Measurements from ENCODE around the gene PPP1R37. TPM values are rescaled to one million over a fixed set of nuclear protein-coding genes. Genes with fewer than 3 reads are reported as not detected.
"Not testable (repeated sequence)": the region's sequence is repeated elsewhere in the genome, so short reads cannot be mapped to it uniquely, and the experiment has no call there.

The PPP1R37 gene
- total RNA-seq, 1 experiment from 2014 or later: 8.0 TPM

GRCh38 chr19:45100201-45100600 is 7.2 kb downstream of the PPP1R37 start:
- Histone ChIP-seq H3K79me2 (ENCODE audit: low read length) (peaks cover 97% of the 10 kb centered on the region), H2AFZ (ENCODE audit: low read length) (no peak overlapping the region), H3K27ac (ENCODE audit: low read length) (no peak overlapping the region), H3K9me3 (ENCODE audit: low read length) (no peaks in the 10 kb centered on the region), H3K36me3 (ENCODE audit: insufficient read depth, low read length) (no peaks in the 10 kb centered on the region), H3K4me2 (ENCODE audit: low read depth, low read length, poor library complexity, severe bottlenecking) (no peak overlapping the region), H3K4me3 (ENCODE audit: low read length) (no peak overlapping the region), H3K9ac (ENCODE audit: low read length) (no peak overlapping the region), H3K9me2 (replicated peaks; ENCODE audit: insufficient read depth, low read length) (no peaks in the 10 kb centered on the region), H3K27me3 (ENCODE audit: low read length) (no peaks in the 10 kb centered on the region), H3K4me1 (ENCODE audit: low read length) (peaks cover 28% of the 10 kb centered on the region), H4K20me1 (ENCODE audit: insufficient read depth, low read depth, low read length) (peaks cover 37% of the 10 kb centered on the region)
- DNase-seq: no peak

- Histone ChIP-seq H3K27ac (ENCODE audit: low read length) (no peak overlapping the region), H3K27me3 (ENCODE audit: low read length) (no peaks in the 10 kb centered on the region), H3K4me2 (ENCODE audit: low read depth, low read length, poor library complexity, severe bottlenecking) (no peak overlapping the region), H3K9me2 (replicated peaks; ENCODE audit: insufficient read depth, low read length) (no peaks in the 10 kb centered on the region), H3K4me3 (ENCODE audit: low read length) (no peak overlapping the region), H3K9ac (ENCODE audit: low read length) (0 out of 2 replicates have a peak overlapping the region, but pooled peaks have one; percentile 5), H3K9me3 (ENCODE audit: low read length) (no peaks in the 10 kb centered on the region), H3K79me2 (ENCODE audit: low read length) (peaks cover 97% of the 10 kb centered on the region), H4K20me1 (ENCODE audit: insufficient read depth, low read depth, low read length) (peaks cover 35% of the 10 kb centered on the region), H2AFZ (ENCODE audit: low read length) (no peak overlapping the region), H3K36me3 (ENCODE audit: insufficient read depth, low read length) (no peaks in the 10 kb centered on the region), H3K4me1 (ENCODE audit: low read length) (peaks cover 28% of the 10 kb centered on the region)
- DNase-seq: no peak
Measured at GRCh38 chr19:45100846-45101252, 7.9 kb downstream of the PPP1R37 start.

GRCh38 chr19:45101806-45102205 is 8.8 kb downstream of the PPP1R37 start:
- Histone ChIP-seq H3K4me2 (ENCODE audit: low read depth, low read length, poor library complexity, severe bottlenecking) (no peak overlapping the region), H4K20me1 (ENCODE audit: insufficient read depth, low read depth, low read length) (peaks cover 27% of the 10 kb centered on the region), H3K9me3 (ENCODE audit: low read length) (no peaks in the 10 kb centered on the region), H3K9me2 (replicated peaks; ENCODE audit: insufficient read depth, low read length) (no peaks in the 10 kb centered on the region), H3K9ac (ENCODE audit: low read length) (0 out of 2 replicates have a peak overlapping the region, but pooled peaks have one; percentile 35), H3K27ac (ENCODE audit: low read length) (no peak overlapping the region), H3K36me3 (ENCODE audit: insufficient read depth, low read length) (no peaks in the 10 kb centered on the region), H2AFZ (ENCODE audit: low read length) (no peak overlapping the region), H3K79me2 (ENCODE audit: low read length) (peaks cover 93% of the 10 kb centered on the region), H3K4me1 (ENCODE audit: low read length) (peaks cover 28% of the 10 kb centered on the region), H3K4me3 (ENCODE audit: low read length) (no peak overlapping the region), H3K27me3 (ENCODE audit: low read length) (no peaks in the 10 kb centered on the region)
- no peak for DNase-seq

- H3K27ac ChIP-seq (ENCODE audit: low read length): peak overlapping the region; percentile 52
- H3K27me3 ChIP-seq (ENCODE audit: low read length): no peaks in the 10 kb centered on the region
- H3K9me3 ChIP-seq (ENCODE audit: low read length): no peaks in the 10 kb centered on the region
- H2AFZ ChIP-seq (ENCODE audit: low read length): no peak overlapping the region
- peaks cover 27% of the 10 kb centered on the region for H4K20me1 ChIP-seq (ENCODE audit: insufficient read depth, low read depth, low read length)
- H3K9ac ChIP-seq (ENCODE audit: low read length): peak overlapping the region; percentile 35
- DNase-seq: no peak
- H3K79me2 ChIP-seq (ENCODE audit: low read length): peaks cover 93% of the 10 kb centered on the region
- no peaks in the 10 kb centered on the region for H3K9me2 ChIP-seq (replicated peaks; ENCODE audit: insufficient read depth, low read length)
- H3K4me2 ChIP-seq (ENCODE audit: low read depth, low read length, poor library complexity, severe bottlenecking): peak overlapping the region; percentile 63
- H3K4me3 ChIP-seq (ENCODE audit: low read length): peak overlapping the region; percentile 43; the same call in 1 of the 2 replicates
- no peaks in the 10 kb centered on the region for H3K36me3 ChIP-seq (ENCODE audit: insufficient read depth, low read length)
- H3K4me1 ChIP-seq (ENCODE audit: low read length): peaks cover 28% of the 10 kb centered on the region
Measured at GRCh38 chr19:45102481-45102880, 9.5 kb downstream of the PPP1R37 start.

GRCh38 chr19:45103156-45103507 is 10.2 kb downstream of the PPP1R37 start:
- Histone ChIP-seq H3K36me3 (ENCODE audit: insufficient read depth, low read length) (no peaks in the 10 kb centered on the region), H3K9me2 (replicated peaks; ENCODE audit: insufficient read depth, low read length) (no peaks in the 10 kb centered on the region), H3K4me1 (ENCODE audit: low read length) (peaks cover 34% of the 10 kb centered on the region), H3K27me3 (ENCODE audit: low read length) (no peaks in the 10 kb centered on the region), H3K27ac (ENCODE audit: low read length) (peak overlapping the region; percentile 52), H2AFZ (ENCODE audit: low read length) (no peak overlapping the region), H3K79me2 (ENCODE audit: low read length) (peaks cover 94% of the 10 kb centered on the region), H3K9ac (ENCODE audit: low read length) (peak overlapping the region; percentile 35), H3K9me3 (ENCODE audit: low read length) (no peaks in the 10 kb centered on the region), H4K20me1 (ENCODE audit: insufficient read depth, low read depth, low read length) (peaks cover 25% of the 10 kb centered on the region), H3K4me3 (ENCODE audit: low read length) (peak overlapping the region; percentile 43; the same call in 1 of the 2 replicates), H3K4me2 (ENCODE audit: low read depth, low read length, poor library complexity, severe bottlenecking) (peak overlapping the region; percentile 63)
- peak; percentile 75 for DNase-seq

GRCh38 chr19:45103508-45104319 is 10.7 kb downstream of the PPP1R37 start:
- Histone ChIP-seq H3K4me1 (ENCODE audit: low read length) (peaks cover 38% of the 10 kb centered on the region), H4K20me1 (ENCODE audit: insufficient read depth, low read depth, low read length) (peaks cover 25% of the 10 kb centered on the region), H3K9me3 (ENCODE audit: low read length) (no peaks in the 10 kb centered on the region), H3K27me3 (ENCODE audit: low read length) (no peaks in the 10 kb centered on the region), H2AFZ (ENCODE audit: low read length) (no peak overlapping the region), H3K27ac (ENCODE audit: low read length) (peak overlapping the region; percentile 52), H3K4me3 (ENCODE audit: low read length) (peak overlapping the region; percentile 43; the same call in 1 of the 2 replicates), H3K9ac (ENCODE audit: low read length) (peak overlapping the region; percentile 35), H3K4me2 (ENCODE audit: low read depth, low read length, poor library complexity, severe bottlenecking) (peak overlapping the region; percentile 63), H3K36me3 (ENCODE audit: insufficient read depth, low read length) (no peaks in the 10 kb centered on the region), H3K79me2 (ENCODE audit: low read length) (peaks cover 93% of the 10 kb centered on the region), H3K9me2 (replicated peaks; ENCODE audit: insufficient read depth, low read length) (no peaks in the 10 kb centered on the region)
- peak; percentile 72 for DNase-seq

GRCh38 chr19:45104658-45105349 is 11.8 kb downstream of the PPP1R37 start:
- peaks cover 43% of the 10 kb centered on the region for H3K4me1 ChIP-seq (ENCODE audit: low read length)
- H3K9ac ChIP-seq (ENCODE audit: low read length): no peak overlapping the region
- H3K79me2 ChIP-seq (ENCODE audit: low read length): peaks cover 93% of the 10 kb centered on the region
- H3K36me3 ChIP-seq (ENCODE audit: insufficient read depth, low read length): no peaks in the 10 kb centered on the region
- no peaks in the 10 kb centered on the region for H3K9me2 ChIP-seq (replicated peaks; ENCODE audit: insufficient read depth, low read length)
- H3K27me3 ChIP-seq (ENCODE audit: low read length): no peaks in the 10 kb centered on the region
- no peak overlapping the region for H3K4me3 ChIP-seq (ENCODE audit: low read length)
- DNase-seq: no peak
- no peaks in the 10 kb centered on the region for H3K9me3 ChIP-seq (ENCODE audit: low read length)
- H3K27ac ChIP-seq (ENCODE audit: low read length): no peak overlapping the region
- H3K4me2 ChIP-seq (ENCODE audit: low read depth, low read length, poor library complexity, severe bottlenecking): no peak overlapping the region
- no peak overlapping the region for H2AFZ ChIP-seq (ENCODE audit: low read length)
- peaks cover 25% of the 10 kb centered on the region; the same call in 1 of the 2 replicates for H4K20me1 ChIP-seq (ENCODE audit: insufficient read depth, low read depth, low read length)

GRCh38 chr19:45106363-45106762 is 13.4 kb downstream of the PPP1R37 start:
- H3K4me1 ChIP-seq (ENCODE audit: low read length): peaks cover 48% of the 10 kb centered on the region

More at GRCh38 chr19:45106363-45106762, 13.4 kb downstream of the PPP1R37 start:
- not testable (repeated sequence) for DNase-seq; H3K4me3 ChIP-seq (ENCODE audit: low read length); H3K36me3 ChIP-seq (ENCODE audit: insufficient read depth, low read length); H3K27ac ChIP-seq (ENCODE audit: low read length); H2AFZ ChIP-seq (ENCODE audit: low read length); H3K27me3 ChIP-seq (ENCODE audit: low read length); H3K9me3 ChIP-seq (ENCODE audit: low read length); H3K9ac ChIP-seq (ENCODE audit: low read length); H3K9me2 ChIP-seq (replicated peaks; ENCODE audit: insufficient read depth, low read length); H3K4me2 ChIP-seq (ENCODE audit: low read depth, low read length, poor library complexity, severe bottlenecking)
- Histone ChIP-seq H3K79me2 (ENCODE audit: low read length) (peaks cover 91% of the 10 kb centered on the region), H4K20me1 (ENCODE audit: insufficient read depth, low read depth, low read length) (peaks cover 13% of the 10 kb centered on the region; the same call in 1 of the 2 replicates)
